HG02840 (cell line): Measurements from ENCODE around the gene GOLGA3.
"Not testable (repeated sequence)": the region's sequence is repeated elsewhere in the genome, so short reads cannot be mapped to it uniquely, and the experiment has no call there.

Experiments
- ATAC-seq: cut with Tn5 transposase; IDR thresholded peaks from one replicate; pipeline ENCODE4 v1.9.1; 2021; ENCODE audit warnings: mild to moderate bottlenecking, moderate library complexity, moderate number of reproducible peaks; ENCODE audit not compliant: unreplicated experiment, low FRiP score

The GOLGA3 gene

GRCh38 chr12:132844681-132845080, 16.0 kb upstream of the GOLGA3 start:
- ATAC-seq: not testable (repeated sequence)

GRCh38 chr12:132842449-132843045, 13.9 kb upstream of the GOLGA3 start:
- ATAC-seq: no peak

- ATAC-seq: no peak
Measured at GRCh38 chr12:132841151-132841550, 12.5 kb upstream of the GOLGA3 start.

GRCh38 chr12:132840536-132840935, 11.9 kb upstream of the GOLGA3 start:
- no peak for ATAC-seq

- ATAC-seq: no peak
Measured at GRCh38 chr12:132839558-132840235, 11.0 kb upstream of the GOLGA3 start.

GRCh38 chr12:132838410-132839080, 9.9 kb upstream of the GOLGA3 start:
- no peak for ATAC-seq

GRCh38 chr12:132837693-132838409, 9.2 kb upstream of the GOLGA3 start:
- ATAC-seq: no peak

GRCh38 chr12:132836795-132837331, 8.2 kb upstream of the GOLGA3 start:
- no peak for ATAC-seq

GRCh38 chr12:132836230-132836629, 7.6 kb upstream of the GOLGA3 start:
- not testable (repeated sequence) for ATAC-seq

- ATAC-seq: no peak
Measured at GRCh38 chr12:132835076-132836025, 6.7 kb upstream of the GOLGA3 start.

GRCh38 chr12:132834181-132834711, 5.6 kb upstream of the GOLGA3 start:
- ATAC-seq: no peak

- ATAC-seq: no peak
Measured at GRCh38 chr12:132833341-132833740, 4.7 kb upstream of the GOLGA3 start.

- no peak for ATAC-seq
Measured at GRCh38 chr12:132831771-132832170, 3.1 kb upstream of the GOLGA3 start.

- peak; percentile 22 for ATAC-seq
Measured at GRCh38 chr12:132827763-132828703, 636 bp downstream of the GOLGA3 start.

GRCh38 chr12:132825861-132826260, 2.8 kb downstream of the GOLGA3 start:
- ATAC-seq: no peak

- ATAC-seq: no peak
Measured at GRCh38 chr12:132825089-132825488, 3.6 kb downstream of the GOLGA3 start.

- no peak for ATAC-seq
Measured at GRCh38 chr12:132824053-132824452, 4.6 kb downstream of the GOLGA3 start.

GRCh38 chr12:132818562-132818961, 10.1 kb downstream of the GOLGA3 start:
- no peak for ATAC-seq
